ENCODE measurements around the gene DLL4. TPM values are rescaled to one million over a fixed set of nuclear protein-coding genes. Genes with fewer than 3 reads are reported as not detected.

DLL4 gene
- total RNA-seq, 2 experiments from 2014 or later: 0.15 to 0.19 TPM

GRCh38 chr15:40964634-40965033 is 35.5 kb downstream of the DLL4 start:
- Histone ChIP-seq H3K4me3 (ENCODE audit: low read depth, low read length, poor library complexity, severe bottlenecking) (no peak overlapping the region), H3K4me2 (ENCODE audit: low read length) (no peak overlapping the region), H3K36me3 (ENCODE audit: insufficient read depth, low read length) (no peaks in the 10 kb centered on the region), H2AFZ (ENCODE audit: low read length) (no peak overlapping the region), H3K9me3 (ENCODE audit: low read length) (no peaks in the 10 kb centered on the region), H3K27ac (ENCODE audit: low read depth, low read length, poor library complexity, severe bottlenecking) (no peak overlapping the region), H4K20me1 (ENCODE audit: insufficient read depth, low read length) (no peaks in the 10 kb centered on the region), H3K79me2 (ENCODE audit: insufficient read depth, low read depth, low read length) (no peaks in the 10 kb centered on the region), H3K9me2 (ENCODE audit: insufficient read depth, low read length) (no peaks in the 10 kb centered on the region), H3K4me1 (ENCODE audit: insufficient read depth, low read length, poor library complexity, severe bottlenecking) (no peaks in the 10 kb centered on the region)
- TF ChIP-seq CTCF (conservative IDR thresholded peaks at IDR 0.05; ENCODE audit: low read length): no peak
- TF ChIP-seq EZH2phosphoT487 (IDR thresholded peaks at IDR 0.05; ENCODE audit: borderline replicate concordance, low read depth, low read length): no peak
- ChIA-PET CTCF (ENCODE audit: unreplicated experiment) (interaction anchor here (0.6 kb wide), 1 partner anchor 11 kb away, joined by 3 read pairs; the partner anchor contains the start of gene CHAC1), POLR2A (interaction anchor here (1.0 to 4.1 kb wide), 2 partner anchors 11 to 19 kb away, joined by 3 to 25 read pairs; partner anchors contain the start of gene CHAC1)
- BruUV-seq (replicated peaks): no TSS peak
- DNase-seq (ENCODE audit: low spot score): no peak
- intact Hi-C loops (cut with micrococcal nuclease; ENCODE audit: unreplicated experiment): no loop called here

- H3K4me1 ChIP-seq (ENCODE audit: insufficient read depth, low read length, poor library complexity, severe bottlenecking): no peaks in the 10 kb centered on the region
- DNase-seq (ENCODE audit: low spot score): no peak
- no peaks in the 10 kb centered on the region for H3K79me2 ChIP-seq (ENCODE audit: insufficient read depth, low read depth, low read length)
- H3K4me3 ChIP-seq (ENCODE audit: low read depth, low read length, poor library complexity, severe bottlenecking): no peak overlapping the region
- ChIA-PET POLR2A (interaction anchor here (0.5 to 0.7 kb wide), 2 partner anchors 56 to 266 kb away, joined by 3 to 6 read pairs; no protein-coding TSS in a partner anchor), CTCF (ENCODE audit: unreplicated experiment) (no interaction called here)
- H3K9me3 ChIP-seq (ENCODE audit: low read length): no peaks in the 10 kb centered on the region
- intact Hi-C loops (cut with micrococcal nuclease; ENCODE audit: unreplicated experiment): no loop called here
- H4K20me1 ChIP-seq (ENCODE audit: insufficient read depth, low read length): no peaks in the 10 kb centered on the region
- H3K9me2 ChIP-seq (ENCODE audit: insufficient read depth, low read length): no peaks in the 10 kb centered on the region
- H3K27ac ChIP-seq (ENCODE audit: low read depth, low read length, poor library complexity, severe bottlenecking): no peak overlapping the region
- no peak for TF ChIP-seq EZH2phosphoT487 (IDR thresholded peaks at IDR 0.05; ENCODE audit: borderline replicate concordance, low read depth, low read length)
- H3K4me2 ChIP-seq (ENCODE audit: low read length): no peak overlapping the region
- no peak overlapping the region for H2AFZ ChIP-seq (ENCODE audit: low read length)
- H3K36me3 ChIP-seq (ENCODE audit: insufficient read depth, low read length): no peaks in the 10 kb centered on the region
- no TSS peak for BruUV-seq (replicated peaks)
Measured at GRCh38 chr15:40968290-40969085, 39.3 kb downstream of the DLL4 start.

- TF ChIP-seq CTCF (conservative IDR thresholded peaks at IDR 0.05; ENCODE audit: low read length) (no peak), EZH2phosphoT487 (IDR thresholded peaks at IDR 0.05; ENCODE audit: borderline replicate concordance, low read depth, low read length) (no peak)
- no peaks in the 10 kb centered on the region for H3K36me3 ChIP-seq (ENCODE audit: insufficient read depth, low read length)
- no peaks in the 10 kb centered on the region for H3K79me2 ChIP-seq (ENCODE audit: insufficient read depth, low read depth, low read length)
- BruUV-seq (replicated peaks): no TSS peak
- H3K9me3 ChIP-seq (ENCODE audit: low read length): no peaks in the 10 kb centered on the region
- ChIA-PET POLR2A (interaction anchor here (0.6 kb wide), 1 partner anchor 71 kb away, joined by 5 read pairs; no protein-coding TSS in a partner anchor), CTCF (ENCODE audit: unreplicated experiment) (no interaction called here)
- H3K4me1 ChIP-seq (ENCODE audit: insufficient read depth, low read length, poor library complexity, severe bottlenecking): no peaks in the 10 kb centered on the region
- H3K4me3 ChIP-seq (ENCODE audit: low read depth, low read length, poor library complexity, severe bottlenecking): no peak overlapping the region
- intact Hi-C loops (cut with micrococcal nuclease; ENCODE audit: unreplicated experiment): no loop called here
- H3K9me2 ChIP-seq (ENCODE audit: insufficient read depth, low read length): no peaks in the 10 kb centered on the region
- H3K4me2 ChIP-seq (ENCODE audit: low read length): no peak overlapping the region
- H3K27ac ChIP-seq (ENCODE audit: low read depth, low read length, poor library complexity, severe bottlenecking): no peak overlapping the region
- no peak overlapping the region for H2AFZ ChIP-seq (ENCODE audit: low read length)
- H4K20me1 ChIP-seq (ENCODE audit: insufficient read depth, low read length): no peaks in the 10 kb centered on the region
- no peak for DNase-seq (ENCODE audit: low spot score)
Measured at GRCh38 chr15:40969363-40969762, 40.2 kb downstream of the DLL4 start.
